NCI-H2029 (cell line): Measurements from ENCODE around the gene PPP1R1C.
"Not testable (repeated sequence)": the region's sequence is repeated elsewhere in the genome, so short reads cannot be mapped to it uniquely, and the experiment has no call there.

Experiments used
- DNase-seq: peaks from one replicate; lab custom pipeline; 2025; lab: John Stamatoyannopoulos, UW

The PPP1R1C gene

GRCh38 chr2:181985632-181986205 lies at the start of gene PPP1R1C:
Gene PPP1R1C (plus strand): TSS chr2:181985853. CDS start chr2:181986111, 258 bp downstream.
- no peak for DNase-seq

GRCh38 chr2:181937473-181937872 lies 48.2 kb upstream of the PPP1R1C start:
- no peak for DNase-seq

GRCh38 chr2:181943411-181944124 lies 42.1 kb upstream of the PPP1R1C start:
- DNase-seq: no peak

GRCh38 chr2:181944164-181944913 lies 41.3 kb upstream of the PPP1R1C start:
- no peak for DNase-seq

GRCh38 chr2:181944914-181945291 lies 40.8 kb upstream of the PPP1R1C start:
- no peak for DNase-seq

GRCh38 chr2:181946444-181947127 lies 39.1 kb upstream of the PPP1R1C start:
- no peak for DNase-seq

- DNase-seq: no peak
These were observed 38.4 kb upstream of the PPP1R1C start for GRCh38 chr2:181947273-181947672.

- no peak for DNase-seq
These were observed 37.4 kb upstream of the PPP1R1C start for GRCh38 chr2:181948227-181948626.

- DNase-seq: no peak
These were observed 36.6 kb upstream of the PPP1R1C start for GRCh38 chr2:181949047-181949446.

- no peak for DNase-seq
These were observed 33.0 kb upstream of the PPP1R1C start for GRCh38 chr2:181952404-181953226.

GRCh38 chr2:181953881-181954537 lies 31.6 kb upstream of the PPP1R1C start:
- DNase-seq: no peak

- DNase-seq: no peak
These were observed 31.1 kb upstream of the PPP1R1C start for GRCh38 chr2:181954538-181954883.

- DNase-seq: no peak
These were observed 30.6 kb upstream of the PPP1R1C start for GRCh38 chr2:181955010-181955409.

GRCh38 chr2:181955866-181956265 lies 29.8 kb upstream of the PPP1R1C start:
- not testable (repeated sequence) for DNase-seq

- DNase-seq: no peak
These were observed 28.0 kb upstream of the PPP1R1C start for GRCh38 chr2:181957668-181958067.

GRCh38 chr2:181958726-181959125 lies 26.9 kb upstream of the PPP1R1C start:
- DNase-seq: no peak

GRCh38 chr2:181959508-181959907 lies 26.1 kb upstream of the PPP1R1C start:
- no peak for DNase-seq

GRCh38 chr2:181961167-181961566 lies 24.5 kb upstream of the PPP1R1C start:
- DNase-seq: not testable (repeated sequence)

- DNase-seq: no peak
These were observed 23.5 kb upstream of the PPP1R1C start for GRCh38 chr2:181962142-181962541.

GRCh38 chr2:181970160-181970794 lies 15.4 kb upstream of the PPP1R1C start:
- no peak for DNase-seq

GRCh38 chr2:181971032-181971431 lies 14.6 kb upstream of the PPP1R1C start:
- no peak for DNase-seq
